Neural cell (in vitro differentiated cells): Measurements from ENCODE around the gene SHISAL1. TPM values are rescaled to one million over a fixed set of nuclear protein-coding genes. Genes with fewer than 3 reads are reported as not detected.

Experiments used
- H2AFZ ChIP-seq: fragments of 200-600, 300-800 bp; sonication (generic), shearing (Covaris generic); 2 replicates; pipeline ENCODE4 v1.6.0; 2014; ENCODE audit warnings: low read depth, mild to moderate bottlenecking, antibody characterized with exemption, low read length, moderate library complexity
- H3F3A ChIP-seq: fragments of 200-600 bp; shearing (Covaris generic); 2 replicates; pipeline ENCODE4 v1.6.1; 2016; ENCODE audit warnings: mild to moderate bottlenecking, moderate library complexity, mixed read lengths, antibody characterized with exemption, low read length; ENCODE audit not compliant: insufficient read depth, poor library complexity, severe bottlenecking
- H3K27ac ChIP-seq: fragments of 200-600, 300-800 bp; sonication (generic), shearing (Covaris generic); 2 replicates; pipeline ENCODE4 v1.5.1; 2014; ENCODE audit warnings: mild to moderate bottlenecking, low read length, moderate library complexity
- H3K27me3 ChIP-seq: fragments of 300-800, 200-600 bp; sonication (generic), shearing (Covaris generic); 2 replicates; pipeline ENCODE4 v1.6.0; 2014; ENCODE audit warnings: mild to moderate bottlenecking, low read depth, low read length, moderate library complexity; ENCODE audit not compliant: insufficient read depth
- H3K36me3 ChIP-seq: fragments of 300-800, 200-600 bp; sonication (generic), shearing (Covaris generic); 2 replicates; pipeline ENCODE4 v1.5.1; 2014; ENCODE audit warnings: mild to moderate bottlenecking, antibody characterized with exemption, low read length, moderate library complexity; ENCODE audit not compliant: insufficient read depth
- H3K4me2 ChIP-seq: fragments of 300-800, 200-600 bp; sonication (generic), shearing (Covaris generic); 2 replicates; pipeline ENCODE4 v1.6.0; 2014; ENCODE audit warnings: mild to moderate bottlenecking, low read length
- H3K4me3 ChIP-seq: fragments of 300-800, 200-600 bp; sonication (generic), shearing (Covaris generic); 2 replicates; pipeline ENCODE4 v1.5.1; 2014; ENCODE audit warnings: mild to moderate bottlenecking, low read length, moderate library complexity
- H3K79me2 ChIP-seq: fragments of 200-600 bp; shearing (Covaris generic); replicated peaks from 2 replicates; pipeline ENCODE4 v1.6.0; 2014; ENCODE audit warnings: mild to moderate bottlenecking, low read length, moderate library complexity; ENCODE audit not compliant: insufficient read depth
- H3K9ac ChIP-seq: fragments of 300-800, 200-600 bp; sonication (generic), shearing (Covaris generic); 2 replicates; pipeline ENCODE4 v1.6.1; 2016; ENCODE audit warnings: mild to moderate bottlenecking, low read length, mixed read lengths
- H3K9me2 ChIP-seq: fragments of 200-600 bp; shearing (Covaris generic); 2 replicates; pipeline ENCODE4 v1.6.1; 2016; ENCODE audit warnings: mild to moderate bottlenecking, low read length, mixed read lengths; ENCODE audit not compliant: insufficient read depth
- H3K9me3 ChIP-seq: fragments of 200-600, 300-800 bp; sonication (generic), shearing (Covaris generic); 2 replicates; pipeline ENCODE4 v1.6.1; 2016; ENCODE audit warnings: mild to moderate bottlenecking, mixed run types, low read length, moderate library complexity, mixed read lengths
- H4K20me1 ChIP-seq: fragments of 200-600 bp; shearing (Covaris generic); 2 replicates; pipeline ENCODE4 v1.6.1; 2016; ENCODE audit warnings: mild to moderate bottlenecking, mixed run types; ENCODE audit not compliant: insufficient read depth
- CTCF ChIP-seq: fragments of 450-650 bp; IDR thresholded peaks from 2 replicates; pipeline ENCODE4 v1.5.1; 2014; ENCODE audit warnings: antibody characterized with exemption, mild to moderate bottlenecking, moderate library complexity; ENCODE audit not compliant: poor library complexity, severe bottlenecking
- EP300 ChIP-seq: fragments of 450-650 bp; conservative IDR thresholded peaks from 2 replicates; pipeline ENCODE4 v1.6.1; 2014; ENCODE audit warnings: antibody characterized with exemption, mild to moderate bottlenecking, moderate library complexity; ENCODE audit not compliant: poor library complexity, severe bottlenecking
- EZH2 ChIP-seq: fragments of 200-600, 300-800 bp; shearing (Covaris generic), sonication (generic); IDR thresholded peaks from 2 replicates; pipeline ENCODE4 v1.6.1; 2014; ENCODE audit warnings: antibody characterized with exemption, low read length, borderline replicate concordance, mild to moderate bottlenecking; ENCODE audit not compliant: insufficient read depth, poor library complexity, severe bottlenecking
- MXI1 ChIP-seq: fragments of 450-650 bp; conservative IDR thresholded peaks from 2 replicates; pipeline ENCODE4 v1.6.1; 2014; ENCODE audit warnings: antibody characterized with exemption, mild to moderate bottlenecking; ENCODE audit not compliant: poor library complexity, severe bottlenecking
- POLR2AphosphoS5 ChIP-seq: IDR thresholded peaks from 2 replicates; pipeline ENCODE4 v1.6.1; 2012
- RAD21 ChIP-seq: fragments of 450-650 bp; conservative IDR thresholded peaks from 2 replicates; pipeline ENCODE4 v1.6.1; 2014; ENCODE audit warnings: antibody characterized with exemption, mild to moderate bottlenecking, moderate library complexity
- REST ChIP-seq: IDR thresholded peaks from 2 replicates; pipeline ENCODE4 v1.6.1; 2012; ENCODE audit warnings: borderline replicate concordance
- SMC3 ChIP-seq: fragments of 450-650 bp; conservative IDR thresholded peaks from 2 replicates; pipeline ENCODE4 v1.6.1; 2014; ENCODE audit warnings: antibody characterized with exemption, mild to moderate bottlenecking, moderate library complexity; ENCODE audit not compliant: poor library complexity
- TAF1 ChIP-seq: IDR thresholded peaks from 2 replicates; pipeline ENCODE4 v1.6.1; 2012; ENCODE audit warnings: low read depth
- polyA plus RNA-seq: library from polyadenylated mRNA; depleted of rRNA; stranded (reverse); fragments of >200 nt; gene quantifications from 2 replicates; pipeline ENCODE4 v1.2.3, GENCODE V29; 2014

Gene SHISAL1
- polyA plus RNA-seq, 1 donor from 2014 or later = 15.4 TPM

GRCh38 chr22:44311104-44311854, 1.5 kb downstream of the SHISAL1 start:
- H3K27me3 ChIP-seq = no peaks in the 10 kb centered on the region
- no peaks in the 10 kb centered on the region for H3K9me2 ChIP-seq
- H3K9ac ChIP-seq = no peak overlapping the region
- no peak overlapping the region for H2AFZ ChIP-seq
- H3F3A ChIP-seq = no peaks in the 10 kb centered on the region
- TF ChIP-seq SMC3 = no peak
- no peak for TF ChIP-seq REST
- TF ChIP-seq RAD21 = no peak
- no peak for TF ChIP-seq POLR2AphosphoS5
- no peak for TF ChIP-seq MXI1
- TF ChIP-seq EZH2 = no peak
- no peak for TF ChIP-seq EP300
- TF ChIP-seq CTCF = no peak
- no peak for TF ChIP-seq TAF1
- no peak overlapping the region for H3K4me3 ChIP-seq
- H4K20me1 ChIP-seq = no peaks in the 10 kb centered on the region
- no peaks in the 10 kb centered on the region for H3K9me3 ChIP-seq
- H3K36me3 ChIP-seq = no peaks in the 10 kb centered on the region
- no peak overlapping the region for H3K27ac ChIP-seq
- no peak overlapping the region for H3K4me2 ChIP-seq
- H3K79me2 ChIP-seq = no peaks in the 10 kb centered on the region

GRCh38 chr22:44309647-44310046, 3.1 kb downstream of the SHISAL1 start:
- Histone ChIP-seq H3K9me3 (no peaks in the 10 kb centered on the region), H3K27ac (no peak overlapping the region), H3K9ac (no peak overlapping the region), H3K9me2 (no peaks in the 10 kb centered on the region), H3K79me2 (no peaks in the 10 kb centered on the region), H3K4me3 (no peak overlapping the region), H2AFZ (no peak overlapping the region), H4K20me1 (no peaks in the 10 kb centered on the region), H3K4me2 (no peak overlapping the region), H3K36me3 (no peaks in the 10 kb centered on the region), H3F3A (no peaks in the 10 kb centered on the region), H3K27me3 (no peaks in the 10 kb centered on the region)
- TF ChIP-seq MXI1 = no peak
- TF ChIP-seq REST = no peak
- no peak for TF ChIP-seq EP300
- no peak for TF ChIP-seq SMC3
- no peak for TF ChIP-seq CTCF
- no peak for TF ChIP-seq EZH2
